ENCODE results near the gene PARD3.

PARD3 gene

DNA sequence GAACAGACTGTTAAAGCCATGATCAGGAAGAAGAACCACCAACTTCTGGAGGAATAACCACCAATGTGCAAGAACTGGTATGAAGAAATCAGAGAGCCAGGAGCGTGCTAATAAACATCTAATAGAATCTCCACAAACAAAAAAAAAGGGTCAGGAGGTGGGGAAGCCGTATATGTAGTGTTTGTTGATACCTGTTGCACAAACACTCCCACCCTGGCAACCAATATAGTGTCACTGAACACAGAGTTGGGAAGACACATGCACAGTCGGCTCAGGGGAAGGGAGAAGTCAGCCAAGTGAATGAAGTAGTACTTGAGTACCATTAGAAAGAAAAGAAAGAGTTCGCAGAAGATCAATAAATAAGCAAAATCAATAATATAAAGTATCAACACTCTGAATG is 400.1 kb downstream of the PARD3 start:
- no peak overlapping the region for H3K4me3 ChIP-seq (ENCODE audit: insufficient read depth, low read depth, low read length)
- H3K36me3 ChIP-seq (ENCODE audit: control insufficient read depth, insufficient read depth, low read length), result no peaks in the 10 kb centered on the region
- no peak overlapping the region for H3K27ac ChIP-seq (ENCODE audit: insufficient read depth, low read depth, low read length, poor library complexity, severe bottlenecking)
- peaks cover 6% of the 10 kb centered on the region for H3K4me1 ChIP-seq (ENCODE audit: control insufficient read depth, insufficient read depth, low read length)
- WGBS, 2 experiments, result 78 to 91% methylated on average over 2 to 3 of the region's 4 CpGs
- no peaks in the 10 kb centered on the region for H3K27me3 ChIP-seq (ENCODE audit: control insufficient read depth, insufficient read depth, low read length, poor library complexity, severe bottlenecking)
- no peaks in the 10 kb centered on the region for H3K9me3 ChIP-seq (ENCODE audit: control insufficient read depth, low read length)

DNA sequence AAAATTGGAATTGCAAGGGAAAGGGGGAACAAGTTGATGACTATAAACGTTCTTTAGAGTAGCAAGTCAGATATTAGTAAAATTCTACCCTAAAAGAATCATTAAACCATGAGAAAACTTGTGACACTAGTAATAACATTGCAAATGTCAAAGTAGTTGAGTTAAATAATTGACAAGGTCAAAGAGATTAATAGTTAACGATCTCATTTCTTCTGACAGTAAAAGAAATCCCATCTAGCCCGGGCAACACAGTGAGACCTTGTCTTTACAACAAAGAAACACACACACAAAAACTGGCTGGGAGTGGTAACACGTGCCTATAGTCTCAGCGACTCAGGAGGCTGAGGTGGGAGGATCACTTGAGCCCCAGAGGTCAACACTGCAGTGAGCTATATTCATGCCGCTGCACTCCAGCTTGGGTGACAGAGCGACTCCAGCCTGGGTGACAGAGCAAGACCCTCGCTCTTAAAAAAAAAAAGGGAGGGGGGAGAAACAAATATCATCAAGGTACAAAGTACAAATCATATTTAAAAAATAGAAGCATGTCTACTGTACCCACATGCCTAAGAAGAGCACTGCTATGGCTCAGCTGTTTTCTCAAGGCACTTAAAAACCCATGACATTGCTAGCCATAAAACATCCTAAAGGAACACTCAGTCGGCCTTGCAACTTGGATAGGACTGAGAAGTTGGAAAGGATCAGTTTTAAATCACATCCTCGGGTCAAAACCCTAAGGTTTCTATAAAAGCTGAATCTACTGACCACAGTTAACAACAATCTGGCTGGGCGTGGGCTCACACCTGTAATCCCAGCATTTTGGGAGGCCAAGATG is 401.1 kb downstream of the PARD3 start:
- peaks cover 6% of the 10 kb centered on the region for H3K4me1 ChIP-seq (ENCODE audit: control insufficient read depth, insufficient read depth, low read length)
- H3K9me3 ChIP-seq (ENCODE audit: control insufficient read depth, low read length), result no peaks in the 10 kb centered on the region
- H3K36me3 ChIP-seq (ENCODE audit: control insufficient read depth, insufficient read depth, low read length), result no peaks in the 10 kb centered on the region
- H3K27me3 ChIP-seq (ENCODE audit: control insufficient read depth, insufficient read depth, low read length, poor library complexity, severe bottlenecking), result no peaks in the 10 kb centered on the region
- 81 to 82% methylated on average over 10 of the region's 11 CpGs for WGBS, 2 experiments
- H3K4me3 ChIP-seq (ENCODE audit: insufficient read depth, low read depth, low read length), result no peak overlapping the region
- H3K27ac ChIP-seq (ENCODE audit: insufficient read depth, low read depth, low read length, poor library complexity, severe bottlenecking), result no peak overlapping the region

DNA sequence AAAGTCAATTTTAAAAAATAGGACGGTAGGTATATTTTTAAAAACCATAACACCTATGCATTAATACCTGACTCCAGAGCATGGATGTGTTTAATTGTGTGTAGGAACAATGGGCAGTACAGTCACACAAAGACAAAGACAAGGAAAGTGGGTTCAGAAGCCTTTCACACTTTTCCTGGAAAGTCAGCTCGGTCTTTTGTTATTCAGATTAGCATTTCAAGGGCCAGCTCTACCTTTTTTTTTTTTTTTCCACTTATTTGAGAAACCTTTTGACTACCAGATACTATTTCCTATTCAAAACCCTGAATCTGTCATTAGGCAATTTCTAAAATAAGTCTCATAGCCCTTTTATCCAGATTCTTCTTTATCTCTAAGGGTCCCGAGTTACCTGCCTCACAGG is 401.9 kb downstream of the PARD3 start:
- Histone ChIP-seq H3K4me3 (ENCODE audit: insufficient read depth, low read depth, low read length) (no peak overlapping the region), H3K36me3 (ENCODE audit: control insufficient read depth, insufficient read depth, low read length) (no peaks in the 10 kb centered on the region), H3K4me1 (ENCODE audit: control insufficient read depth, insufficient read depth, low read length) (peaks cover 6% of the 10 kb centered on the region), H3K9me3 (ENCODE audit: control insufficient read depth, low read length) (no peaks in the 10 kb centered on the region), H3K27ac (ENCODE audit: insufficient read depth, low read depth, low read length, poor library complexity, severe bottlenecking) (no peak overlapping the region), H3K27me3 (ENCODE audit: control insufficient read depth, insufficient read depth, low read length, poor library complexity, severe bottlenecking) (no peaks in the 10 kb centered on the region)
- 23 to 25% methylated on average over 2 of the region's 3 CpGs for WGBS, 2 experiments

- H3K27me3 ChIP-seq (ENCODE audit: control insufficient read depth, insufficient read depth, low read length, poor library complexity, severe bottlenecking), result no peaks in the 10 kb centered on the region
- no peak overlapping the region for H3K27ac ChIP-seq (ENCODE audit: insufficient read depth, low read depth, low read length, poor library complexity, severe bottlenecking)
- no peaks in the 10 kb centered on the region for H3K9me3 ChIP-seq (ENCODE audit: control insufficient read depth, low read length)
- no peak overlapping the region for H3K4me3 ChIP-seq (ENCODE audit: insufficient read depth, low read depth, low read length)
- WGBS, 2 experiments, result 94 to 97% methylated on average over 3 of the region's 3 CpGs
- H3K4me1 ChIP-seq (ENCODE audit: control insufficient read depth, insufficient read depth, low read length), result peaks cover 6% of the 10 kb centered on the region
- no peaks in the 10 kb centered on the region for H3K36me3 ChIP-seq (ENCODE audit: control insufficient read depth, insufficient read depth, low read length)
These were observed 406.1 kb downstream of the PARD3 start for GRCh38 chr10:34408956-34409355.

- H3K4me1 ChIP-seq (ENCODE audit: control insufficient read depth, insufficient read depth, low read length), result peaks cover 3% of the 10 kb centered on the region
- H3K9me3 ChIP-seq (ENCODE audit: control insufficient read depth, low read length), result no peaks in the 10 kb centered on the region
- H3K4me3 ChIP-seq (ENCODE audit: insufficient read depth, low read depth, low read length), result no peak overlapping the region
- no peaks in the 10 kb centered on the region for H3K27me3 ChIP-seq (ENCODE audit: control insufficient read depth, insufficient read depth, low read length, poor library complexity, severe bottlenecking)
- no peaks in the 10 kb centered on the region for H3K36me3 ChIP-seq (ENCODE audit: control insufficient read depth, insufficient read depth, low read length)
- no peak overlapping the region for H3K27ac ChIP-seq (ENCODE audit: insufficient read depth, low read depth, low read length, poor library complexity, severe bottlenecking)
- 80% methylated on average over 2 of the region's 2 CpGs; no CpG with 5 or more reads in 1 of the 2 experiments for WGBS, 2 experiments
These were observed 406.7 kb downstream of the PARD3 start for GRCh38 chr10:34408381-34408780.

GRCh38 chr10:34407324-34407805 is 407.7 kb downstream of the PARD3 start:
- Histone ChIP-seq H3K4me3 (ENCODE audit: insufficient read depth, low read depth, low read length) (no peak overlapping the region), H3K4me1 (ENCODE audit: control insufficient read depth, insufficient read depth, low read length) (no peaks in the 10 kb centered on the region), H3K27me3 (ENCODE audit: control insufficient read depth, insufficient read depth, low read length, poor library complexity, severe bottlenecking) (no peaks in the 10 kb centered on the region), H3K36me3 (ENCODE audit: control insufficient read depth, insufficient read depth, low read length) (no peaks in the 10 kb centered on the region), H3K27ac (ENCODE audit: insufficient read depth, low read depth, low read length, poor library complexity, severe bottlenecking) (no peak overlapping the region), H3K9me3 (ENCODE audit: control insufficient read depth, low read length) (no peaks in the 10 kb centered on the region)
- 87 to 91% methylated on average over 7 of the region's 7 CpGs for WGBS, 2 experiments

DNA sequence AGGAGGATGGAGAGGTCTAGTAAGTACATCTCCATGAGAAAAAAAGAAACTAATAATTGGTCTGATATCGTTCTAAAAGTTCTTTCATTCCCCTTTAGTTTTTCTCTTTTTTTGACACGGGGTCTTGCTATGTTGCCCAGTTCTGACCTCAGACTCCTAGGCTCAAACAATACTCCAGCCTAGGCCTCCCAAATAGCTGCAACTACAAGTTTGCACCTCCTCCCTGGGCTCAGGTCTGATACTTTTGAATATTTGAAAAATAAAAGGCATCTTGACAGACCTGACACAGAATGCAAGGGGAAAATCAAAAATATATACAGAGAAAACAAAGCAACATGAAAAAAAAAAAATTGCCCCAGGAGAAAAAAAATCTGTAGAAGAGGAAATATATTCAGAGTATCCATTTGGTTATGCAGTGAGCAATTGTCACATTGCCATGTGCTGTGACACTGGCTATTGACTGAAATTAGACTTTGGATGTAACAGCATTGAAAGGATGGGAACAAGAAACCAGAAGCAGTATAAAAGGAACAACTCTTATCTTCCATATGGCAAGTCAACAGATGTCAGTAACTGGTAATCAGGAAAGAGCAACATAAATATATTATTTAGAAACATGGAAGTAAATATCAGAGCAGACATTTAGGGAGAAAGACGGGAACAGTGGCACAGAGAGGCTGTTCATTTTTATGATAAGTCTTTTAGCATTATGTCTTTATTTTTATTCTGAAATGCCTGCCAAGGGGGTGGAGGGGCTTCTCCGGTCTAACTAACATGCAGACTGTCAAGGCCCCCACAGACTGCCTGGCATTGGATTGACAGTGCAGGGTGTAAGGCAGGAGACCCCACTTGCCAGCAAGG is 408.4 kb downstream of the PARD3 start:
- H3K27ac ChIP-seq (ENCODE audit: insufficient read depth, low read depth, low read length, poor library complexity, severe bottlenecking), result no peak overlapping the region
- WGBS, 2 experiments, result 94 to 97% methylated on average over 4 of the region's 4 CpGs

DNA sequence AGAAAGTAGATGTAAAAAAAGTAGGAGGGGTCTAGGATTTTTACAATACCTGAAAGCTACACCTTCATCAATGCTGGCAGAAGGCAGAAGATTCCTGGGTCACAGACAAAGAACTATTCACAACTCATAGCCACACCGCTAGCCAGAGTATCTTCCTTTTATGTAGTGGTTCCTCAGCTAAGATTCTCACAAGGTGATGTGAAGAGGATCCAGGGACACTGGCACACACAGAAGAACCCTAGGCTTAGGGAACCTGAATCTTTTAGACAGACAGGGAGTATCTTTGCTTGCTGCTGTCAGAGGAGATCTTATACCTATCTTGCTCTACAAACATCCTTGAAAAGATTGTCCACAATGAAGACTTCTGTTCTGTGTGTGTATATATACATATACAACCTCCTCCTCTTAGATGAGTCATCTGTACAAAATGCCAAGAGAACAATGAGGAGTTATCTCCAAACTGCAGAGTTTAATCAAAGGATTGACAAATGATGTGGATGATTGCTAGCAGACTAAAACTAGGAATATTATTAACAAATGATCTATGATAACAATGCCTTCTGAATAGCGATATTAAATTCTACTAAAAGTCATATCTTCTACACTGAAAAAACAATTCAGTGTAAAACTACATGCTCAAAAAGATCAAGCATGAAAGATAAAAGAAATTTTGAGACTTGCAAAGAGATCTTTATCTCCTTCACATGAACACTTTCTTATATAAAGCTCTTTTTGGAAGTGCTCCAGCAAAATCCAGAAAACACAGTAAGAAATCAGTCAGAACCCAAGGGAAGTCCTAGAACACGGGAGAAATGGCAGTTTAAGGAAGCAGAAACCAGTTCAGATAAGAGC is 409.3 kb downstream of the PARD3 start:
- Histone ChIP-seq H3K27me3 (ENCODE audit: control insufficient read depth, insufficient read depth, low read length, poor library complexity, severe bottlenecking) (no peaks in the 10 kb centered on the region), H3K4me1 (ENCODE audit: control insufficient read depth, insufficient read depth, low read length) (no peaks in the 10 kb centered on the region), H3K4me3 (ENCODE audit: insufficient read depth, low read depth, low read length) (no peak overlapping the region), H3K27ac (ENCODE audit: insufficient read depth, low read depth, low read length, poor library complexity, severe bottlenecking) (no peak overlapping the region), H3K36me3 (ENCODE audit: control insufficient read depth, insufficient read depth, low read length) (no peaks in the 10 kb centered on the region), H3K9me3 (ENCODE audit: control insufficient read depth, low read length) (no peaks in the 10 kb centered on the region)
- WGBS, 2 experiments, result 90 to 98% methylated on average over 3 of the region's 3 CpGs

More for the DNA sequence above, 408.4 kb downstream of the PARD3 start:
- Histone ChIP-seq H3K4me3 (ENCODE audit: insufficient read depth, low read depth, low read length) (no peak overlapping the region), H3K27me3 (ENCODE audit: control insufficient read depth, insufficient read depth, low read length, poor library complexity, severe bottlenecking) (no peaks in the 10 kb centered on the region), H3K4me1 (ENCODE audit: control insufficient read depth, insufficient read depth, low read length) (no peaks in the 10 kb centered on the region), H3K36me3 (ENCODE audit: control insufficient read depth, insufficient read depth, low read length) (no peaks in the 10 kb centered on the region), H3K9me3 (ENCODE audit: control insufficient read depth, low read length) (no peaks in the 10 kb centered on the region)

DNA sequence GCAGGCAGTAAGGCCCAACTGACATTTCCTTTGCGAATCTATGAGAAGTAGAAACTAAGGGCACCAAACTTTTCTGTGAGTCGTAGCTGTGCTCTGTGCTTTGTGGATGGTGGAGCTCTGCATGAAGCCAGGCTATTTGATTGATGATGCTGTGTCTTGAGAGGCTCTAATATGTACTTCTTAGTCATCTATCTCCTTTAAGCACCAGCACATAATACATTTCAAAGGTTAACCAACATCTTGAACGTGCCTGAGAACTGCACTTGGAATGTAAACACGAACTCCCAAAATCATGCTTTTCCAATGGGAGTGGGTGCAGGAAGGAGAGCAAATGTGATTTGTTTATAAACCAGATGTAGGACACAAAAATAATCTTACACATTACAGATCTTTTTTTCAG is 411.6 kb downstream of the PARD3 start:
- Histone ChIP-seq H3K9me3 (ENCODE audit: control insufficient read depth, low read length) (no peaks in the 10 kb centered on the region), H3K4me3 (ENCODE audit: insufficient read depth, low read depth, low read length) (no peak overlapping the region), H3K4me1 (ENCODE audit: control insufficient read depth, insufficient read depth, low read length) (no peaks in the 10 kb centered on the region), H3K27ac (ENCODE audit: insufficient read depth, low read depth, low read length, poor library complexity, severe bottlenecking) (no peak overlapping the region), H3K27me3 (ENCODE audit: control insufficient read depth, insufficient read depth, low read length, poor library complexity, severe bottlenecking) (no peaks in the 10 kb centered on the region), H3K36me3 (ENCODE audit: control insufficient read depth, insufficient read depth, low read length) (no peaks in the 10 kb centered on the region)
- WGBS, 2 experiments, result 73 to 85% methylated on average over 3 to 4 of the region's 4 CpGs

Measured in ectodermal cell (in vitro differentiated cells).